Stimulated activated CD4-positive, alpha-beta T cell treated with anti-CD3 and anti-CD28 coated beads, Interleukin-1b, Interleukin-23, amount 100 ng/mL, for 4 hours (primary cell): Measurements from ENCODE around the gene CCNB3.
A peak's percentile ranks its signal among the peaks of the same experiment; 100 is the strongest.
"Not testable (repeated sequence)": the region's sequence is repeated elsewhere in the genome, so short reads cannot be mapped to it uniquely, and the experiment has no call there.

Experiments
- DNase-seq, 2 donors: peaks; one replicate each; pipeline ENCODE4 v3.0.0-alpha.2; 2020; ENCODE audit warnings: low read depth in 2 of 2

CCNB3 gene

GRCh38 chrX:50204364-50204899, at the start of gene CCNB3:
CCNB3 (plus strand) TSS chrX:50204765; CDS start chrX:50285164, 80,399 bp downstream.
- peak; percentile 51 to 57 for DNase-seq

- DNase-seq, result no peak
These were observed 46.9 kb upstream of the CCNB3 start for GRCh38 chrX:50157545-50158135.

- DNase-seq, result no peak
These were observed 46.0 kb upstream of the CCNB3 start for GRCh38 chrX:50158593-50158992.

GRCh38 chrX:50161127-50161526, 43.4 kb upstream of the CCNB3 start:
- DNase-seq, result no peak

- DNase-seq, result no peak
These were observed 38.8 kb upstream of the CCNB3 start for GRCh38 chrX:50165727-50166126.

- DNase-seq, result no peak
These were observed 37.2 kb upstream of the CCNB3 start for GRCh38 chrX:50167366-50167765.

GRCh38 chrX:50168241-50168687, 36.3 kb upstream of the CCNB3 start:
- DNase-seq, result no peak

GRCh38 chrX:50169717-50170116, 34.8 kb upstream of the CCNB3 start:
- no peak for DNase-seq

- no peak for DNase-seq
These were observed 24.3 kb upstream of the CCNB3 start for GRCh38 chrX:50180073-50180940.

GRCh38 chrX:50183891-50184290, 20.7 kb upstream of the CCNB3 start:
- DNase-seq, result no peak

- no peak for DNase-seq
These were observed 15.5 kb upstream of the CCNB3 start for GRCh38 chrX:50188859-50189600.

- DNase-seq, result no peak
These were observed 6.2 kb upstream of the CCNB3 start for GRCh38 chrX:50198348-50198747.

- DNase-seq, result no peak
These were observed 3.7 kb upstream of the CCNB3 start, which contains the start of gene AKAP4 for GRCh38 chrX:50200907-50201306. AKAP4 (minus strand) TSS chrX:50201007; CDS start chrX:50200889, 118 bp downstream.

GRCh38 chrX:50202539-50202938, 2.0 kb upstream of the CCNB3 start:
- no peak for DNase-seq

GRCh38 chrX:50206753-50207152, 2.2 kb downstream of the CCNB3 start:
- no peak for DNase-seq

- DNase-seq, result no peak
These were observed 6.9 kb downstream of the CCNB3 start for GRCh38 chrX:50211510-50211909.

GRCh38 chrX:50281253-50281652, 76.7 kb downstream of the CCNB3 start:
- DNase-seq, result no peak

- no peak for DNase-seq
These were observed 122.7 kb downstream of the CCNB3 start for GRCh38 chrX:50327235-50327634.

- DNase-seq, result not testable (repeated sequence)
These were observed 128.1 kb downstream of the CCNB3 start for GRCh38 chrX:50332668-50333067.

- no peak for DNase-seq
These were observed 128.7 kb downstream of the CCNB3 start for GRCh38 chrX:50333308-50333707.

- no peak for DNase-seq
These were observed 139.4 kb downstream of the CCNB3 start for GRCh38 chrX:50343917-50344316.

GRCh38 chrX:50372966-50373365, 168.4 kb downstream of the CCNB3 start:
- DNase-seq, result no peak
